A549 (cell line): ENCODE measurements around the gene SRRM4.

ENCODE experiments used
- CBX2 ChIP-seq: fragments of 200-600 bp; sonication (generic); IDR thresholded peaks from 2 replicates; pipeline ENCODE4 v1.6.1; 2016; ENCODE audit warnings: low read depth, mild to moderate bottlenecking, borderline replicate concordance
- CTCF ChIP-seq: fragments of >200 bp; sonication (Bioruptor Twin); formaldehyde crosslinking; IDR thresholded peaks from 3 replicates; pipeline ENCODE4 v1.5.1; 2016
- JUN ChIP-seq, 2 experiments: fragments of >200 bp; sonication (Bioruptor Twin); formaldehyde crosslinking; IDR thresholded peaks; 2 replicates in 1 of 2; 3 replicates in 1 of 2; pipeline ENCODE4 v1.6.1; 2016 to 2017
- MAX ChIP-seq: IDR thresholded peaks from 2 replicates; pipeline ENCODE4 v1.6.1; 2012
- POLR2A ChIP-seq: IDR thresholded peaks from 2 replicates; pipeline ENCODE4 v1.6.1; 2012; ENCODE audit warnings: mild to moderate bottlenecking, low read length
- POLR2AphosphoS2 ChIP-seq: conservative IDR thresholded peaks from 2 replicates; pipeline ENCODE4 v1.6.1; 2012; ENCODE audit warnings: low read length, improper control_type of control experiment, inconsistent platforms
- RAD21 ChIP-seq, 2 experiments: fragments of >200 bp in 1 of 2; sonication (Bioruptor Twin) in 1 of 2; formaldehyde crosslinking in 1 of 2; IDR thresholded peaks in 1 of 2; conservative IDR thresholded peaks in 1 of 2; 2 replicates in 1 of 2; 3 replicates in 1 of 2; pipeline ENCODE4 v1.6.1; 2012 to 2018; ENCODE audit warnings: inconsistent platforms in 1 of 2
- RCOR1 ChIP-seq: fragments of 150-350 bp; IDR thresholded peaks from 2 replicates; pipeline ENCODE4 v1.6.1; 2014; ENCODE audit warnings: antibody characterized with exemption, low read length, low read depth
- SREBF2 ChIP-seq: fragments of 450-650 bp; IDR thresholded peaks from 2 replicates; pipeline ENCODE4 v1.6.1; 2014; ENCODE audit warnings: mild to moderate bottlenecking, moderate library complexity
- TF ChIP-seq, protein P1 (sequence below): fragments of >200 bp; sonication (Bioruptor Twin); formaldehyde crosslinking; IDR thresholded peaks from 2 replicates; pipeline ENCODE4 v1.6.1; 2016

DNA sequence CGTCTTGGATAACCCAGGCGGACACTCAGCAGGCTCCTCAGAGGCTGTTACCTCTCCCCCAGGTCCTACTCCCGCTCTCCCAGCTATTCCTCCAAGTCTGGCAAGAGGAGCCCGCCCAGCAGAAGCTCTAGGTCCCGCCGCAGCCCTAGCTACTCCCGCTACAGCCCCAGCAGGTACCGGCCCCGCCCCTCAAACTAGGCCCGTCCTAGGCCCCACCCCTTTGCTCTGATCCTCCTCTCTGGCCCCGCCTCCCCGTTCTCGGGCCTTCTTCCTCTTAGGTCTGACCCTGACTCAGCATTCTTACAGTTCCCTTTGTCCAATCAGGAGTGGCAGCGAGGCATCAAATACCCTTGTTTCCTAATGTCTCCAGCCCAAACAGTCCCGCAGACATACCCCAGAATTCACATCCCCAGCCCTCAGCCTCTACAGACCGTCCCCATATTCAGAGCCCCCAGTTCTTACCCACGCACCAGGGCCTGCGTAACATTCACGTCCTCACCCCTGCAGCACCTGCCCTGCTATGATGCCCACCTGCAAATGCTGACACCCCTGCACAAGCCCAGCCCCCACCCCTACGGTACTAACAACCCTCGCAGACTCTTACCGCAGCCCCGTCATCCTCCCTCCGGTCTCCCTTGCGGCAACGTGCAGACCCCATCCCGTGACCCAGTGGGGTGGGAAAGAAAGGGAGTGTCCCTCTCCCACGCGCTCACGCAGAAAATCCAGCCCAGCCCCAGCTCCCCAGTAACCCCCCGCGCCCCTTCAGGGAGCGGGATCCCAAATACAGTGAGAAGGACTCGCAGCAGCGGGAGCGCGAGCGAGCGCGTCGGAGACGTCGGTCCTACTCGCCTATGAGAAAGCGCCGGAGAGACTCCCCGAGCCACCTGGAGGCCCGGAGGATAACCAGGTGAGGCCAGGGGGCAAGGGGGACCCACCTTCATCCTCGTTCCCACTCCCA is 172.4 kb downstream of the SRRM4 start:
- TF ChIP-seq CTCF (no peak), MAX (no peak), RCOR1 (no peak), POLR2A (no peak), JUN (IDR thresholded peaks at IDR 0.05) (no peak), RAD21 (conservative IDR thresholded peaks at IDR 0.05 in 1 of 2, IDR thresholded peaks at IDR 0.05 in 1 of 2) (no peak), SREBF2 (no peak), CBX2 (no peak), POLR2AphosphoS2 (no peak)
- TF ChIP-seq, protein P1, sequence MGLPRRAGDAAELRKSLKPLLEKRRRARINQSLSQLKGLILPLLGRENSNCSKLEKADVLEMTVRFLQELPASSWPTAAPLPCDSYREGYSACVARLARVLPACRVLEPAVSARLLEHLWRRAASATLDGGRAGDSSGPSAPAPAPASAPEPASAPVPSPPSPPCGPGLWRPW, result no peak
